ENCODE data around the gene LRATD1.

Gene LRATD1

DNA sequence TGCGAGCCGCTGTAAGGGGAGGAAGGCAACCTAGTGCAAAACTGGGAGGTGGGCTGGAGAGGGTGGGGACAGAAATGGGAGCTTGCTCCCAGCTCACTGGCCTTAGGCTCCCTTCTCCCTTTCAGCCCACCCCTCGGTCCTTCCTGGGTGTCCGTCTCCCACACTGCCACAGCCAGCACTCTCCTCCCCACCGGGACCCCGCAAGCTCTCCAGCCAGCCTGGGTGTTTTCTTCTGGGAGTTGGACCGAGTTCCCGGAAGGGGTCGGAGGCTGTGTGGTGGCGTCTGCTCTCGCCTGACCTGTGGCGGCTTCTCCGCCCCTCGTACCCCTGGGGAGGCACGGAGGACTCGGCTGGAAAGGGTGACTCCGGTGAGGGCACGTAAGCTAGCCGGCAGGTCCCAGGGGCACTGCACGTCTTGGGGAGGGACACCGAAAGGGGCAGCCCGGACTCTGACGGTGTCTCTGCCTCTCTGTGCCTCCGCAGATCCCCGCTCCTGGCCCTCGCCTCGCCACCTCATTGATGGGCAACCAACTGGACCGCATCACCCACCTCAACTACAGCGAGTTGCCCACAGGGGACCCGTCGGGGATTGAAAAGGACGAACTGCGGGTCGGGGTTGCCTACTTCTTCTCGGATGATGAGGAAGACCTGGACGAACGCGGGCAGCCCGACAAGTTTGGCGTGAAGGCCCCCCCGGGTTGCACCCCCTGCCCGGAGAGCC, 1.1 kb downstream of the LRATD1 start:
- DNase-seq (ENCODE audit: low spot score): no peak

DNA sequence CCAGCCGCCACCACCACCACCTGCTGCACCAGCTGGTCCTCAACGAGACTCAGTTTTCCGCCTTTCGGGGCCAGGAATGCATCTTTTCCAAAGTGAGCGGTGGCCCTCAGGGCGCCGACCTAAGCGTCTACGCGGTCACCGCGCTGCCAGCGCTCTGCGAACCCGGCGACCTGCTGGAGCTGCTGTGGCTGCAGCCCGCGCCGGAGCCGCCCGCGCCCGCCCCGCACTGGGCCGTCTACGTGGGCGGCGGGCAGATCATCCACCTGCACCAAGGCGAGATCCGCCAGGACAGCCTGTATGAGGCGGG, 1.6 kb downstream of the LRATD1 start:
- DNase-seq (ENCODE audit: low spot score): no peak

DNA sequence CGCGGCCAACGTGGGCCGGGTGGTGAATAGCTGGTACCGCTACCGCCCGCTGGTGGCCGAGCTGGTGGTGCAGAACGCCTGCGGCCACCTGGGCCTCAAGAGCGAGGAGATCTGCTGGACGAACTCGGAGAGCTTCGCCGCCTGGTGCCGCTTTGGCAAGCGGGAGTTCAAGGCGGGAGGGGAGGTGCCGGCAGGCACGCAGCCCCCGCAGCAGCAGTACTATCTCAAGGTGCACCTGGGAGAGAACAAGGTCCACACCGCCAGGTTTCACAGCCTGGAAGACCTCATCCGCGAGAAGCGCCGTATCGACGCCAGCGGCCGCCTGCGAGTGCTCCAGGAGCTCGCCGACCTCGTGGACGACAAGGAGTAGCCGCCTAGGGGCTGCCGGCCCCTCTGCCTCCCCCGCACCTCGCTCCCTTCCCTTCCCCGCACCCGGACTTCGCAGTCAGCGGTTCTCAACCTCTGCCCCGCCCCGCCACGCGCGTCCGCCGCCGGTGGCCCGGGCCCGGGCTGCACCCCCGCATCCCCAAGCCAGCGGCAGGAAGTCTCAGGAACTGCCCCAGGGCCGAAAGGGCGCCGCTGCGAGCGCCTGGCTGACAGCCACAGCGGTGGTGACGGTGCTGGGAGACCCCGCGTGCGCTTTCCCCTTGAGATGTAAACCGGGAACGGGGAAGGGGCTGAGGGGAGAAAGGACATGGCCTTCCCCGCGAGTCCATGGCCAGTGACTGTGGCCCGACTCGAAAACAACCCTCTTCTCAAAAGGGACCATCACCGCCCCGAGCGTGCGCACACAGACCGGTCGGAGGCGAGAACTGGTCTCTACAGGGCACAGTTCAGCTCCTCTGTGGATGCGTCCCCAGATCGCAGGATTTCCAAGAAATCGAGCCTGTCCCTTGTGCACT, 2.2 kb downstream of the LRATD1 start:
- peak; percentile 50 for DNase-seq (ENCODE audit: low spot score)

DNA sequence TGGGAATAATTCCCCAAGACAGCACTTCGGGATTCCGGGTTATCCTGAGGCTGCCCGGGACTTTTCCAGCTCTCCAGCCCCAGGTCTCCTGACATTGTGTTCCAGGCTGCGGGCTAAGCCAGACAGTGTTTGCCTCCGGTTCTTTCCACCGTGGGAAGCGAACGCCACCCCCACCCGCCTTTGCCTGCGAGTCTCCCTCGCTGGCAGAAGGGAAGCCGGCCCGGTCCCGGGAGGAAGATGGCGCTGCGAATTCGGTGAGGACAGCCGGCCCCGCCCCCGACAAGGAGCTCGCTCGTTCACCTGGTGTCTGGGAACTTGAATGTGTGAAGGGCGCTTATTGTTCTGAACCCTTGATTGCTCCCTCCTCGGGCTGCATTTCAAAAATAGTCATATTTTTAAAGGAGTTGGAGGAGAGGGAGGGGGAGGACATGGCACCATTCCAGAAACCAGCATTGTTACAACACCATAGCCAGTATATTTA, 2.9 kb downstream of the LRATD1 start:
- peak; percentile 38 for DNase-seq (ENCODE audit: low spot score)

DNA sequence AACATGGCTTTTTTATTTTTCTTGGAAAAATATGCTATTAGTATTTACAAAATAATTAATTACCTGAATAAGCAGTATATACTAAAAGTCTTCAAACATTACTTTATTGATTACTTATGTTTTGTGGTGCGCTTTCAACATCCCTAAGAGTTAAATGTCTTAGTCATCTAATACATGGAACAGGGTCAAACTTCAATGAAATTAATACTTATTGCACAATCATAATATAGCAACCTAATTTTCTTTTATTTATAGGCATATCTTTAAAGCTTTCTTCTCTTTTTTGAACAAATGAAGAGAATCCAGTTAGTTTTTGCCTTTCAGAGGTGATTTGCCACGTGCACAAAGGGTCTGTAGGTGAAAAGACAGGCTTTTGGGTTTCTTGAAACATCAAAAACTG, 6.0 kb downstream of the LRATD1 start:
- DNase-seq (ENCODE audit: low spot score): no peak

DNA sequence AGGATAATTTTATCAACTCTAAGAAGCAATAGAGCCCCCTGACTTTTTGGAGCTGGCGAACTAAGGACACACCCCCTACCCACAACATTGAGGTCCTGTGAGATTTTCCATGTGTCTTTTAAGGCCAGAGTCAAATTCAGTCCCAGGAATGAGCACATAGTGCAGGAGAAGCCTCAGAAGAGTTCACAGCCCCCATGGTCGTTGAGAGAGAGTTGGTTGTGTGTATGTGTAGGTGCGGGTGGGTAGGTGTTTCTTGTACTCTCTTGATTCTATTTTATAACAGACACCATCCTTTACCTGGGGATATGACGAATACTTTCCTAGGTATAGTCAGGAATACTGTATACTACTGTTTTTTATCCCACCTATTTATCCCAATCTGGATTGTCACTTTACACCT, 8.6 kb downstream of the LRATD1 start:
- DNase-seq (ENCODE audit: low spot score): no peak

DNA sequence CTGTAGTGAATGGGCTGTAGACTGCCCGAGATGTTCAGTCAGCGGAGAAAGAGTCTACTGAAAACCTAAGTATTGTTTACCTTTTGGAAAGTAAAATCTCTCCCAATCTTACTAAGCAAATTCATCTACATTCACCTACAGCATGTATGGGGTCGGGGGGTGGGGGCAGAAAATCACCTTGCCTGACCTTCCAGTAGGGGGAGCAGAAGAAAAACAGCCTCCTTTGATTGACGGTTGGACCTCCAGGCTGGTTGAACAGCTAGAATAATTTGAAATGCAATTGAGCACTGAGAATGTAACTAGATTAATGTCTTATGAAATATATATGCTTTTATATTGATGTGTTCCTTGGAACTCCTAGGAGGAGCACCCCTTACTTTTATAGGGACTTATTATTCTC, 10.0 kb downstream of the LRATD1 start:
- DNase-seq (ENCODE audit: low spot score): no peak

DNA sequence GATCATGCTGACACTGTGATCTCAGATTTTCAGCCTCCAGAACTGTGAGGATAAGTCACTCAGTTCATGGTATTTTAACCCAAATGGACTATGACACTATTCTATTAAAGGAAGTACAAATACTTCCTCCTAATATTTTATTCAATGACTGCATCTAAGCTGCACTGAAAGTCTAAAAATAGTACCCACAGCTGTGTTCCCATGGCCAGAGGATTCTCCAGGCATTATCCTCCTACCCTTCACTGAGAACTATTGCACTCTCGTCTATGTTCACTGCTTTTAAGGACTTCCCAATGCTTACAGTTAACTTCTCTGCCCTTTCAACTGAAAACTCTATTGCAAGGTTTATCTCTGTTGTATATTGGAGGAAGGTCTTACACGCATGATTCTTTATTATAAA, 15.2 kb downstream of the LRATD1 start:
- DNase-seq (ENCODE audit: low spot score): no peak

DNA sequence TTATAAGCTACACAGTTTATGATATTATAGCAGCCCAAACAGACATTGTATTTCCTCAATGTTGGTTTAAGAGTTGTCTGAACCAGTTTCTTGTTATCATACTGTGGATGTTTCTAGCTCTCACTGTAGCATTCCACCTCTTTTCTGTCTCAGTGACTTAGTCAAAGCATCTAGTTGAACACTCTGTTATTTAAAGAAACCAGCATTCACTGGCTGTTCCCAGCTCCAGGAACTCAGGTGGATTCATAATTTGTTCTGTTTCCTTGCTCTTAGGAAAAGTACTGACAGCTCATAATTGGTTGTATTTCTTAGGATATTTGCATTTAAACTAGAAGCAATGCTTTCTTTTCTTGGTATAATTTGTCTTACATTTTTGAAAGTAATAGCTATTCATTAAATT, 17.5 kb downstream of the LRATD1 start:
- no peak for DNase-seq (ENCODE audit: low spot score)

DNA sequence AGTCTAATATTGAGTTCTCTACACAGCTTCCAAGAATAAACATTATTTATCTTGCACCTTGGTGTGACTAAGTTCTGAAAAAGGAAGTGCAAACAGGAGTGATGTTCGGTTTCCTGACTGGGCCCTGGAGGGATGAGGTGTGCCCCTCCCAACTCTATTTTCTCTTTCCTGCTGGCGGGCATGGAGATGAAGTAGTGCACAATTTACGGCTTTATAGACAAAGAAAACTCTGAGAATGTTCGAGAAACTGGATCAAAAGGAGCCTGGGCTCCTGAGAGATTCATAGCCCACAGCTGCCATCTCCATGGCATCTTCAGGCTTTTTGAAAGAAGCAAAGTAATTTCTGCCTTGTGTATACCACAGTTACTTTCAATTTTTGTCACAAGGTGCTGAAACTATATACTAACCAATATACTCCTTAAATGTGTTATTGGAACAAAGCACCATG, 22.3 kb downstream of the LRATD1 start:
- DNase-seq (ENCODE audit: low spot score): no peak

DNA sequence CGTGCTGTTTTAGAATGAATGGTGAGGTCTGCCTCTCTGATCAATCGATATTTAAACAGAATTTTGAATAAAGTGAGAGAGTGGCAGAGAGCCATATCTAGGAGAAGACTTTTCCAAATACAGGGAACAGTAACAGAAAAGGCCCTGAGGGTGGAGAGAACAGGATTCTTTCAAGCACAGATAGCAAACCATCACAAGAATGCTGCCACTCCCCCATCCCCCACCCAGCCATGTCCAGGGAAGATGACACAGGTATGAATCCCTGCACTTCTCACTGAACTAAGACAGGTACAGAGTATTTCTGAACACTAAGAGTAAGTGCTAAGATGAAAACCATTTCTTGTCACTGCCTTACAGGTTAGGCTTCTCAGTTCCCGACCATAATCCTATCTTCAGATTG, 23.6 kb downstream of the LRATD1 start:
- no peak for DNase-seq (ENCODE audit: low spot score)

DNA sequence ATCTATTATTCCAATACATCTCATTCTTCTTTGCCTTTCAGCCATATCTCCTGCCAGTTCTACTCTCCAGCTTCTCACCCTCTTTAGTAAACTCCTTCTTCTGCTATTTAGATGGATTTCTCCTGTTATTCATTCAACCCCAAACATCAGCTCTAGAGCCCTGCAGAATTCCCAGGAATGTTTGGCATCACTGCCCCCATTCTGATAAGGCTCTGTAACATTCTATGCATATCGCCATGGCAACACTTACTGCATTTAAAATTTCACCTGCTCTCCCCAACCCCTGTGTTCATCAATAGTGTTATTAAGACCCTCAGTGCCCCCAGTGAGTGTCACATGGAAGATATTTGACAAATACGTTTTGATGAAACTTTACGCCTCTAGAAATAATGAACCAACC, 28.6 kb downstream of the LRATD1 start:
- no peak for DNase-seq (ENCODE audit: low spot score)

DNA sequence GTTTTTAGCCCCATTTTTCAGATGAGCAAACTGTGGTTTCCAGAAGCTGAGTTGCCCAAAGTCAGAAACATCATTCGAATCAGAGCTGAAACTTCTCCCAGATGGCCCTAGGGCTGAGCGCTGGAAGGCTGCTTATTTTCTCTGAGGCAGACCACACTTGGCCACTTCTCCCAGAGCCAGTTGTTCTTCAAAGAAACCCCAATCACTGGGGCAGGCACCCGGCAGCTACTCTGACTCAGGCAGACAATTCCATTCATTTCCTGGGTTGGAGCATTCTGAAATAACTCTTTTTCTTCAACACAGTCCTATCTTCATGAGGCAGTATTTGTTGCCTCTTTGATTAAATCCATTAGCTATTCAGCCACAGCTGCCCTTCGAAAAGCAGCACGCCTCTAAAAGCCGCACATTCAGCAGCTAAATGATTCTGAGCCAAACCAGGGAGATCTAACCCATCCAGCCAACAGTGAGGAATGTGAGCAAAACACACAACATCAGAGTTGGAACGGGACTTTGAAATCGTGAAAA, 40.9 kb downstream of the LRATD1 start:
- peak; percentile 46 for DNase-seq (ENCODE audit: low spot score)

DNA sequence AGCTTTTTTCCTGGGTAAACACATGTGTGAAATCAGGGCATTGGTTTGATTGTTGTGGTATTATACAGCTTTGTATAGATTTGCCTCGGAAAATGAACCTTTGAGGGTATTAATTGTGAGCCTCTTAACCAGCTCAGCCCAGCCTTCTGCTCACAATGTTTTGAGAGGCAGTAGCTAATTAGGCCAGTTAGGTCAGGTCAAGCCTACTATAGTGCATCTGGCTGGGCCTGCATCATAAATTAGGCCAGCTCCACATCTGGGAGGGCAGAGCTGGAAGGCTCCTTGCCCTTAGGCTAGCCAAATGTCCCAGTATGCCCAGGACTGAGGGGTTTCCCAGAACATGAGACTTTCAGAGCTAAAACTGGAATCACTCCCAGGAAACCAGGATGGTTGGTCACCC, 43.0 kb downstream of the LRATD1 start:
- no peak for DNase-seq (ENCODE audit: low spot score)

DNA sequence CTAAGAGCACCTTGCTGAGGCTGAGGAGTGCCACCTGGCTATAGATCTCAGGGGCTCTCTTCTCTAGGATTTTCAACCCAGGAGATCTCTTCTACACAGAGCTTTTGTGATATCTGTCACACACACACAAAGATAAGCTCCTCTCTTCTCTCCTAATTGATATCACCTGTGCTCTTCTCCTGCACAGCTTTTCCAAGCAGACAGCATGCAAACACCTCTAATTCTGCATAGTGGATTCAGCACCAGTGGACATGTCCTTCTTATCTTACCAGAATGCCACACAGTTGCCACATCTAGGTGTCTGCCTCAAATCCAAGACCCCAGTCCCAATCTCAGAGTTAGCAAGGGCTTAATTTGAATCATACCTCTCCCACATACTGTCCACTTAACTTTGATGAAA, 43.9 kb downstream of the LRATD1 start:
- DNase-seq (ENCODE audit: low spot score): no peak

DNA sequence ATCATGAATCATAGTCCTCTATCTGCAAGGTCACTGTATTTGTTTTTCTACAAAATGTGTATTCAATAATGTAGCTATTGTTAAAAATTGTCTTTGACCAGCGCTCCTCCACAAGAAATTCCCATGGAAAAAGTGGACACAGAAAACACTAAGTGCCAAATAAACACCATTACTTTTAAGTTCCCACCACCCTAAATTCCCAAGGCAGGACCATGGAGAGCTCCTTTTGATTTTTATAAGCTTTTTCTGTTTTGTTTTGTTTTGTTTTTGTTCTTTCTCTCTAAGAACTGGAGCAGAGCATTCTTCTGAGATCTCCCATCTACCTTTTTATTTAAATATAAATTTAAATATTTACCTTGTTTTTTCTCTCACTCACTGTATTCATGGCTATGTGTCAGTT, 44.5 kb downstream of the LRATD1 start:
- DNase-seq (ENCODE audit: low spot score): no peak

DNA sequence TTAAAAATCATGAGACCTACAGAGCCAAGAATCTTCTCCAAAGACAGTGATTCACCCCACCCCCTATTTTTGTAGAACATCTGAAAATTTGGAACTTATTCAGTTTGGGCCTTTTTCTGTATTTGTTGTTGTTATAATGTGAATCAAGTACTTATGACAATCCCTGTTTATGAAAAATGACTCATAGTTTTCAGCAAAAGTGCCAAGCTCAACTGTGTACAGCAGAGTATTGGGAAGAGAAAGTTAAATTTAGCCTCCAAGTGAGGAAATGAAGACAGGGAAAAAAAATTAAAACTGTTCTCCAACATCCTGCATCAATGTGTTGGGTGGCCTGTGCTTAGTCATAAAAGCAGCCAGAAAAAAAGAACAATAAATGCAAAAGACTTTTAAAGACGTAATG, 46.2 kb downstream of the LRATD1 start:
- no peak for DNase-seq (ENCODE audit: low spot score)

DNA sequence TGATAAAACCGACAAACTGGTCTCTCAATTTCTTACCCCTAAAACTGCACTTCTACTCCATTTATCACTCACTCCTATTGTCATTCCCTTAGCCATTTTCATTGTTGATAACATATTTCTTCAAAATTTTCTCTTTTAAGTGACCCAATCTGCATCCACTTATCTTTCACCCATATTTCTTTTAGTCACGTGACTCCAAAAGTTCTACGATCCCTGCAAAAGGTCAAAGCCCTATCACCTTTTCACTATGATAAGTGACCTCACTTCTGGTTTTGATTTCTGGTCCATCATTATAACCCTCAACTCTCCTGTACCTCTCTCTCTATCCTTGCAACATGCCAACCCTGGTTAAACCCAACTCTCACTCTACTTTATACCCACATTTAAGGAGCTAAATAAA, 49.1 kb downstream of the LRATD1 start:
- DNase-seq (ENCODE audit: low spot score): no peak

Data from globus pallidus (tissue), 1 donor.